Activated naive CD4-positive, alpha-beta T cell treated with anti-CD3 and anti-CD28 coated beads, Interleukin-2, amount 50 U/mL, for 16 hours (primary cell): ENCODE results near the gene ETV7.
"Not testable (repeated sequence)": the region's sequence is repeated elsewhere in the genome, so short reads cannot be mapped to it uniquely, and the experiment has no call there.

Experiments
- DNase-seq: peaks from one replicate; pipeline ENCODE4 v3.0.0-alpha.2; 2020

Gene ETV7

GRCh38 chr6:36382976-36383375, 4.5 kb downstream of the ETV7 start:
- DNase-seq = no peak

GRCh38 chr6:36381502-36382389, 5.7 kb downstream of the ETV7 start:
- DNase-seq = no peak

GRCh38 chr6:36380166-36380565, 7.3 kb downstream of the ETV7 start:
- DNase-seq = no peak

- no peak for DNase-seq
Observed at GRCh38 chr6:36378936-36379335, 8.5 kb downstream of the ETV7 start.

- DNase-seq = no peak
Observed at GRCh38 chr6:36378243-36378920, 9.1 kb downstream of the ETV7 start.

GRCh38 chr6:36377594-36377993, 9.9 kb downstream of the ETV7 start:
- DNase-seq = no peak

- no peak for DNase-seq
Observed at GRCh38 chr6:36376742-36377141, 10.7 kb downstream of the ETV7 start.

GRCh38 chr6:36376183-36376582, 11.3 kb downstream of the ETV7 start:
- DNase-seq = no peak

- no peak for DNase-seq
Observed at GRCh38 chr6:36375644-36376155, 11.8 kb downstream of the ETV7 start.

- no peak for DNase-seq
Observed at GRCh38 chr6:36374972-36375371, 12.5 kb downstream of the ETV7 start.

GRCh38 chr6:36374194-36374593, 13.3 kb downstream of the ETV7 start:
- no peak for DNase-seq

GRCh38 chr6:36373368-36374019, 14.0 kb downstream of the ETV7 start:
- no peak for DNase-seq

GRCh38 chr6:36372088-36372487, 15.4 kb downstream of the ETV7 start:
- DNase-seq = no peak

- DNase-seq = no peak
Observed at GRCh38 chr6:36371211-36371610, 16.3 kb downstream of the ETV7 start.

GRCh38 chr6:36370638-36371037, 16.8 kb downstream of the ETV7 start:
- DNase-seq = no peak

GRCh38 chr6:36368921-36369865, 18.3 kb downstream of the ETV7 start:
- DNase-seq = no peak

GRCh38 chr6:36368421-36368820, 19.0 kb downstream of the ETV7 start:
- DNase-seq = no peak

GRCh38 chr6:36367743-36368142, 19.7 kb downstream of the ETV7 start:
- no peak for DNase-seq

- DNase-seq = no peak
Observed at GRCh38 chr6:36364669-36365479, 22.6 kb downstream of the ETV7 start.

GRCh38 chr6:36364061-36364635, 23.3 kb downstream of the ETV7 start:
- not testable (repeated sequence) for DNase-seq

- not testable (repeated sequence) for DNase-seq
Observed at GRCh38 chr6:36363371-36363752, 24.1 kb downstream of the ETV7 start.
